ENCODE results near the gene PPA1. TPM values are rescaled to one million over a fixed set of nuclear protein-coding genes. Genes with fewer than 3 reads are reported as not detected.
"Not testable (repeated sequence)": the region's sequence is repeated elsewhere in the genome, so short reads cannot be mapped to it uniquely, and the experiment has no call there.

PPA1 gene
- total and polyA plus RNA-seq, 12 donors, result 96.9 to 600 (median 162) TPM

DNA sequence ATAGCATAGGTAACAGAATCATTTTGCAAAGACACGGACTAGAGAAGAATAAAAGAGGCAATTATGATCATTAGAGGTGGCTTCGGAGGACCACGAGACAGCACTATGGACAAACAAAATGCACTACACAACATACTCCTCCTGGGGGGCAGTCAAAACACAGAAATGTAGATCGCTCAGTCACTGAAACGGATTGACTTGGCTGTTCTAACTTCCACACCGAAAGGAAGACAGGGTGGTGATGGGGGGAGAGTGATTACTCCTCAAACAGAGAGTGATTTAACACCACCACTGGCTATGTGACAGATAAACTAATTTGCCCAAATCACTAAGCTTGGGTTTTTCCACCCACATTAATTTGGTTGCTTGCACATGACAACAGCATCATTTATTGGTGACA, 14.1 kb upstream of the PPA1 start:
- Histone ChIP-seq H3K4me3 (no peak overlapping the region), H3K27ac (no peak overlapping the region), H3K36me3 (replicated peaks in 1 of 2) (no peaks in the 10 kb centered on the region), H3K4me1 (replicated peaks in 1 of 2) (no peaks in the 10 kb centered on the region), H3K9me3 (replicated peaks in 1 of 3) (no peaks in the 10 kb centered on the region), H3K27me3 (no peaks in the 10 kb centered on the region)
- TF ChIP-seq, protein P1, sequence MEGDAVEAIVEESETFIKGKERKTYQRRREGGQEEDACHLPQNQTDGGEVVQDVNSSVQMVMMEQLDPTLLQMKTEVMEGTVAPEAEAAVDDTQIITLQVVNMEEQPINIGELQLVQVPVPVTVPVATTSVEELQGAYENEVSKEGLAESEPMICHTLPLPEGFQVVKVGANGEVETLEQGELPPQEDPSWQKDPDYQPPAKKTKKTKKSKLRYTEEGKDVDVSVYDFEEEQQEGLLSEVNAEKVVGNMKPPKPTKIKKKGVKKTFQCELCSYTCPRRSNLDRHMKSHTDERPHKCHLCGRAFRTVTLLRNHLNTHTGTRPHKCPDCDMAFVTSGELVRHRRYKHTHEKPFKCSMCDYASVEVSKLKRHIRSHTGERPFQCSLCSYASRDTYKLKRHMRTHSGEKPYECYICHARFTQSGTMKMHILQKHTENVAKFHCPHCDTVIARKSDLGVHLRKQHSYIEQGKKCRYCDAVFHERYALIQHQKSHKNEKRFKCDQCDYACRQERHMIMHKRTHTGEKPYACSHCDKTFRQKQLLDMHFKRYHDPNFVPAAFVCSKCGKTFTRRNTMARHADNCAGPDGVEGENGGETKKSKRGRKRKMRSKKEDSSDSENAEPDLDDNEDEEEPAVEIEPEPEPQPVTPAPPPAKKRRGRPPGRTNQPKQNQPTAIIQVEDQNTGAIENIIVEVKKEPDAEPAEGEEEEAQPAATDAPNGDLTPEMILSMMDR (IDR thresholded peaks at IDR 0.05), result no peak
- TF ChIP-seq POLR2A (IDR thresholded peaks at IDR 0.05), result no peak
- WGBS, 4 donors, result 76 to 79% (median 76%) methylated on average over 6 of the region's 6 CpGs
- intact Hi-C loops (cut with DNase I), result no loop called here
- no peak for DNase-seq

DNA sequence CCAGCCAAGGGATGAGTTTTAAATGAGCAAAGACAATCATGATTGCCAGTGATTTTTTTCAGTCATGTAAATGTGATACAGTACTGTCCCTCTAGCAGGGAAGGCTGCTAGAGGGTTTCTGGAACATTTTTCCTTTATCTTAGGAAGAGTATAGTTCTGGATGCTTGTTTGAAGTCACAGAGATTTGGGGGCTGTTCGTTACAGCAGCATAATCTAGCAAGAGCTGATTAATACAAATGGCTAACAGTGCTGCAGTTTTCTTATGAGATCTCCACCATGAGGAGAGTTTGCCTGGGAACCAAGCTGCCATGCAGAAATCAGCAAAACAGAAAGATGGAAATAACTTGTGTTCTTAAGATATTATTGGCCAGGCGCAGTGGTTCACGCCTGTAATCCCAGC, 7.9 kb upstream of the PPA1 start:
- Histone ChIP-seq H3K36me3 (replicated peaks in 1 of 2) (no peaks in the 10 kb centered on the region), H3K9me3 (replicated peaks in 1 of 3) (no peaks in the 10 kb centered on the region), H3K4me3 (no peak overlapping the region), H3K4me1 (replicated peaks in 1 of 2) (no peaks in the 10 kb centered on the region), H3K27me3 (no peaks in the 10 kb centered on the region), H3K27ac (no peak overlapping the region)
- TF ChIP-seq, protein P1 (IDR thresholded peaks at IDR 0.05), result no peak
- TF ChIP-seq POLR2A (IDR thresholded peaks at IDR 0.05), result no peak
- no peak for DNase-seq
- intact Hi-C loops (cut with DNase I), result no loop called here
- 94 to 98% (median 96%) methylated on average over 3 of the region's 3 CpGs for WGBS, 4 donors

DNA sequence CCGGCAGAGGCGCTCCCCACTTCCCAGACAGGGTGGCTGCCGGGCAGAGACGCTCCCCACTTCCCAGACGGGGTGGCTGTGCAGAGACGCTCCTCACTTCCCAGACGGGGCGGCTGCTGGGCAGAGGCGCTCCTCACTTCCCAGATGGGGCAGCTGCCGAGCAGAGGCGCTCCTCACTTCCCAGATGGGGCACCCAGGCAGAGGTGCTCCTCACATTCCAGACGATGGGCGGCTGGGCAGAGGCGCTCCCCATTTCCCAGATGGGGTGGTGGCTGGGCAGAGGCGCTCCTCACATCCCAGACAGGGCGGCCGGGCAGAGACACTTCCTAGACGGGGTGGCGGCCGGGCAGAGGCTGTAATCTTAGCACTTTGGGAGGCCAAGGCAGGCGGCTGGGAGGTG, 6.8 kb upstream of the PPA1 start:
- 87 to 97% (median 91%) methylated on average over 14 to 21 of the region's 21 CpGs; no CpG with 5 or more reads in 1 of the 4 donors for WGBS, 4 donors
- H3K36me3 ChIP-seq (replicated peaks in 1 of 2); H3K4me1 ChIP-seq (replicated peaks in 1 of 2); DNase-seq; H3K27me3 ChIP-seq; H3K27ac ChIP-seq; intact Hi-C loops (cut with DNase I); H3K9me3 ChIP-seq (replicated peaks in 1 of 3); H3K4me3 ChIP-seq: not testable (repeated sequence)

DNA sequence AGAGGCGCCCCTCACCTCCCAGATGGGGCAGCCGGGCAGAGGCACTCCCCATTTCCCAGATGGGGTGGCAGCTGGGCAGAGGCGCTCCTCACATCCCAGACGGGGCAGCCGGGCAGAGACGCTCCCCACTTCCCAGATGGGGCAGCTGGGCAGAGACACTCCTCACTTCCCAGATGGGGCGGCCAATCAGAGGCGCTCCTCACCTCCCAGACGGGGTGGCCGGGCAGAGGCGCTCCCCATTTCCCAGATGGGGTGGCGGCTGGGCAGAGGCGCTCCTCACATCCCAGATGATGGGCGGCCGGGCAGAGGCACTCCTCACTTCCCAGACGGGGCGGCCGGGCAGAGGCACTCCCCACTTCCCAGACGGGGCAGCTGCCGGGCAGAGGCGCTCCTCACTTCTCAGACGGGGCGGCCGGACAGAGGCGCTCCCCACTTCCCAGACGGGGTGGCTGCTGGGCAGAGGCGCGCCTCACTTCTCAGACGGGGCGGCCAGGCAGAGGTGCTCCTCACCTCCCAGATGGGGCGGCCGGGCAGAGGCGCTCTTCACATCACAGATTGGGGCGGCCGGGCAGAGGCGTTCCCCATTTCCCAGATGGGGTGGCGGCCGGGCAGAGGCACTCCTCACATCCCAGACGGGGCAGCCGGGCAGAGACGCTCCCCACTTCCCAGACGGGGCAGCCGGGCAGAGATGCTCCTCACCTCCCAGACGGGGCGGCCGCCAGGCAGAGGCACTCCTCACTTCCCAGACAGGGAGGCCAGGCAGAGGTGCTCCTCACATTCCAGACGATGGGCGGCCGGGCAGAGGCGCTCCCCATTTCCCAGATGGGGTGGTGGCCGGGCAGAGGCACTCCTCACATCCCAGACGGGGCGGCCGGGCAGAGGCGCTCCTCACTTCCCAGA, 6.1 kb upstream of the PPA1 start:
- intact Hi-C loops (cut with DNase I); H3K27me3 ChIP-seq; H3K36me3 ChIP-seq (replicated peaks in 1 of 2); H3K27ac ChIP-seq; DNase-seq; H3K4me3 ChIP-seq; H3K9me3 ChIP-seq (replicated peaks in 1 of 3): not testable (repeated sequence)
- WGBS, 4 donors, result 84 to 95% (median 93%) methylated on average over 13 to 55 of the region's 55 CpGs
- H3K4me1 ChIP-seq (replicated peaks in 1 of 2), result peaks cover 0 to 13% of the 10 kb centered on the region in 2 donors

DNA sequence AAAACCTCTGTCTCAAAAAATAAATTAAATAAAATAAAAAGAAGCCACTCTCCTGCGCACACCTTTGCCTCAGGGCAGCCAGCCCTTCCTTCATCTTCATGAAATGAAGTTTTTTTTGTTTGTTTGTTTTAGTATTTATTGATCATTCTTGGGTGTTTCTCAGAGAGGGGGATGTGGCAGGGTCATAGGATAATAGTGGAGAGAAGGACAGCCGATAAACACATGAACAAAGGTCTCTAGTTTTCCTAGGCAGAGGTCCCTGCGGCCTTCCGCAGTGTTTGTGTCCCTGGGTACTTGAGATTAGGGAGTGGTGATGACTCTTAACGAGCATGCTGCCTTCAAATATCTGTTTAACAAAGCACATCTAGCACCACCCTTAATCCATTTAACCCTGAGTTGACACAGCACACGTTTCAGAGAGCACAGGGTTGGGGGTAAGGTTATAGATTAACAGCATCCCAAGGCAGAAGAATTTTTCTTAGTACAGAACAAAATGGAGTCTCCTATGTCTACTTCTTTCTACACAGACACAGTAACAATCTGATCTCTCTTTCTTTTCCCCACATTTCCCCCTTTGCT, 4.8 kb upstream of the PPA1 start:
- H3K27ac ChIP-seq; H3K4me3 ChIP-seq; H3K27me3 ChIP-seq; H3K36me3 ChIP-seq (replicated peaks in 1 of 2); DNase-seq; intact Hi-C loops (cut with DNase I); H3K9me3 ChIP-seq (replicated peaks in 1 of 3): not testable (repeated sequence)
- WGBS, 4 donors, result 83 to 93% (median 85%) methylated on average over 6 of the region's 6 CpGs
- peaks cover 6 to 21% of the 10 kb centered on the region in 2 donors for H3K4me1 ChIP-seq (replicated peaks in 1 of 2)
